Posterior vena cava (tissue), 2 donors: ENCODE measurements around the gene SLC2A13. TPM values are rescaled to one million over a fixed set of nuclear protein-coding genes. Genes with fewer than 3 reads are reported as not detected.
A peak's percentile ranks its signal among the peaks of the same experiment; 100 is the strongest.
"Not testable (repeated sequence)": the region's sequence is repeated elsewhere in the genome, so short reads cannot be mapped to it uniquely, and the experiment has no call there.

Experiments used
- DNase-seq: peaks from one replicate; pipeline ENCODE4 v3.0.0-alpha.2; 2020; ENCODE audit warnings: low spot score
- intact Hi-C, 2 donors: fragments of 100-400 bp; cut with DNase I; formaldehyde crosslinking; loops; one replicate each; pipeline versions ENCODE4 v1.14.1 to v1.14.2; 2022 to 2023
- total RNA-seq, 2 donors: library from RNA; stranded (reverse); fragmentation: NEBNext Ultra II Directional; extraction: Animal tissue kit (Norgen Biotek cat#: 25700); gene quantifications; one replicate each; pipeline ENCODE4 v1.2.1, GENCODE V29; 2021
- donor health status: DM: yes; HTN: yes; CAD: no.
- donor health status: DM: yes; HTN: yes; CAD: no.

Gene SLC2A13
- total RNA-seq, 2 donors from 2014 or later = 11.0 to 14.1 TPM

- no peak for DNase-seq
- intact Hi-C loops = no loop called here
Observed at GRCh38 chr12:39803151-39803550, 302.7 kb downstream of the SLC2A13 start.

GRCh38 chr12:39798977-39799376, 306.9 kb downstream of the SLC2A13 start:
- intact Hi-C loops = no loop called here
- DNase-seq = no peak

- intact Hi-C loops = no loop called here
Observed at GRCh38 chr12:39798429-39798828, 307.5 kb downstream of the SLC2A13 start.

GRCh38 chr12:39795481-39795880, 310.4 kb downstream of the SLC2A13 start:
- no peak for DNase-seq
- intact Hi-C loops = no loop called here

More at GRCh38 chr12:39798429-39798828, 307.5 kb downstream of the SLC2A13 start:
- DNase-seq = no peak

- intact Hi-C loops = no loop called here
- no peak for DNase-seq
Observed at GRCh38 chr12:39792938-39793337, 312.9 kb downstream of the SLC2A13 start.

- intact Hi-C loops = no loop called here
- DNase-seq = no peak
Observed at GRCh38 chr12:39788239-39788638, 317.6 kb downstream of the SLC2A13 start.

GRCh38 chr12:39785814-39786213, 320.1 kb downstream of the SLC2A13 start:
- DNase-seq, intact Hi-C loops: not testable (repeated sequence)

- DNase-seq = no peak
- intact Hi-C loops = no loop called here
Observed at GRCh38 chr12:39782026-39782545, 323.8 kb downstream of the SLC2A13 start.

GRCh38 chr12:39780913-39781446, 324.9 kb downstream of the SLC2A13 start:
- intact Hi-C loops = no loop called here
- DNase-seq = no peak

GRCh38 chr12:39780411-39780912, 325.4 kb downstream of the SLC2A13 start:
- intact Hi-C loops = no loop called here
- no peak for DNase-seq

GRCh38 chr12:39779768-39780340, 326.0 kb downstream of the SLC2A13 start:
- intact Hi-C loops = no loop called here
- DNase-seq = no peak

GRCh38 chr12:39777465-39777864, 328.4 kb downstream of the SLC2A13 start:
- DNase-seq = peak; percentile 68
- intact Hi-C loops = no loop called here

- no peak for DNase-seq
- intact Hi-C loops = no loop called here
Observed at GRCh38 chr12:39773266-39773665, 332.6 kb downstream of the SLC2A13 start.

- no peak for DNase-seq
- intact Hi-C loops = no loop called here
Observed at GRCh38 chr12:39772821-39773259, 333.0 kb downstream of the SLC2A13 start.

GRCh38 chr12:39771456-39771855, 334.4 kb downstream of the SLC2A13 start:
- intact Hi-C loops = no loop called here
- no peak for DNase-seq

- intact Hi-C loops = no loop called here
Observed at GRCh38 chr12:39764944-39765560, 340.8 kb downstream of the SLC2A13 start.

GRCh38 chr12:39763890-39764169, 342.1 kb downstream of the SLC2A13 start:
- intact Hi-C loops = no loop called here
- DNase-seq = no peak

More at GRCh38 chr12:39764944-39765560, 340.8 kb downstream of the SLC2A13 start:
- no peak for DNase-seq

GRCh38 chr12:39763071-39763889, 342.6 kb downstream of the SLC2A13 start:
- intact Hi-C loops = no loop called here
- no peak for DNase-seq

- intact Hi-C loops = no loop called here
Observed at GRCh38 chr12:39755478-39755877, 350.4 kb downstream of the SLC2A13 start.

More at GRCh38 chr12:39755478-39755877, 350.4 kb downstream of the SLC2A13 start:
- no peak for DNase-seq
